Breast epithelium (tissue), 3 donors: ENCODE measurements around the gene RNU1-2.

Experiments
- POLR2A ChIP-seq: fragments of 450-650 bp; IDR thresholded peaks from one replicate; pipeline ENCODE4 v1.6.1; 2016; ENCODE audit warnings: antibody characterized with exemption, mild to moderate bottlenecking, moderate library complexity
- TF ChIP-seq, protein P1 (sequence below), 3 donors: fragments of 450-650 bp; IDR thresholded peaks; one replicate each; pipeline ENCODE4 v1.5.1; 2016 to 2017; ENCODE audit warnings: antibody characterized with exemption in 3 of 3, mild to moderate bottlenecking in 3 of 3, moderate library complexity in 3 of 3

DNA sequence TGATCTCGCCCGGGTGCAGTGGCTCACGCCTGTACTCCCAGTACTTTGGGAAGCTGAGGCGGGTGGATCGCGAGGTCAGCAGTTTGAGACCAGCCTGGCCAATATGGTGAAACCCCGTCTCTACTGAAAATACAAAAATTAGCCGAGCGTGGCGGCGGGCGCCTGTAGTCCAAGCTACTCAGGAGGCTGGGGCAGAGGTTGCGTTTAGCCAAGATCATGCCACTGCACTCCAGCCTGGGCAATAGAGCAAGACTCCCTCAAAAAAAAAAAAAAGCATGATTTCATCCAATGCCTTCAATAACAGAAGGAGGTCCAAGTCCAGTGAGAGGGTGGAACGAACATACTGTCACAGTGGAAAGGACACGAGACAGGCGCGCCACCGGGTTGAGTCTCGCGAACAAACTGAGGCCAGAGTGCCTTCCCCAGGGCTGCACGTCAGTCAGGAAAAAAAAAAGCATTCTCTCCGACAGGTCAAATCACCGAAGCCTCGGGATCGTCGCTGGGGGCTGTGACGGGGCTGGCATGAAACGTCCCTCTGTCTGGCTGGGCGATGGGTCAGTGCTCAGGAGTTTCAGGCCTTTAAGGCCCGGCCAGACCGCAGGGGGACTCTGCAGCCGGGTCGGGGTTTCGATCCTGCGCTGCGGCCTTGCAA is 17.5 kb downstream of the RNU1-2 start:
- TF ChIP-seq, protein P1, sequence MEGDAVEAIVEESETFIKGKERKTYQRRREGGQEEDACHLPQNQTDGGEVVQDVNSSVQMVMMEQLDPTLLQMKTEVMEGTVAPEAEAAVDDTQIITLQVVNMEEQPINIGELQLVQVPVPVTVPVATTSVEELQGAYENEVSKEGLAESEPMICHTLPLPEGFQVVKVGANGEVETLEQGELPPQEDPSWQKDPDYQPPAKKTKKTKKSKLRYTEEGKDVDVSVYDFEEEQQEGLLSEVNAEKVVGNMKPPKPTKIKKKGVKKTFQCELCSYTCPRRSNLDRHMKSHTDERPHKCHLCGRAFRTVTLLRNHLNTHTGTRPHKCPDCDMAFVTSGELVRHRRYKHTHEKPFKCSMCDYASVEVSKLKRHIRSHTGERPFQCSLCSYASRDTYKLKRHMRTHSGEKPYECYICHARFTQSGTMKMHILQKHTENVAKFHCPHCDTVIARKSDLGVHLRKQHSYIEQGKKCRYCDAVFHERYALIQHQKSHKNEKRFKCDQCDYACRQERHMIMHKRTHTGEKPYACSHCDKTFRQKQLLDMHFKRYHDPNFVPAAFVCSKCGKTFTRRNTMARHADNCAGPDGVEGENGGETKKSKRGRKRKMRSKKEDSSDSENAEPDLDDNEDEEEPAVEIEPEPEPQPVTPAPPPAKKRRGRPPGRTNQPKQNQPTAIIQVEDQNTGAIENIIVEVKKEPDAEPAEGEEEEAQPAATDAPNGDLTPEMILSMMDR (IDR thresholded peaks at IDR 0.05), result no peak
- no peak for TF ChIP-seq POLR2A
